ENCODE measurements around the gene F5.

The F5 gene

DNA sequence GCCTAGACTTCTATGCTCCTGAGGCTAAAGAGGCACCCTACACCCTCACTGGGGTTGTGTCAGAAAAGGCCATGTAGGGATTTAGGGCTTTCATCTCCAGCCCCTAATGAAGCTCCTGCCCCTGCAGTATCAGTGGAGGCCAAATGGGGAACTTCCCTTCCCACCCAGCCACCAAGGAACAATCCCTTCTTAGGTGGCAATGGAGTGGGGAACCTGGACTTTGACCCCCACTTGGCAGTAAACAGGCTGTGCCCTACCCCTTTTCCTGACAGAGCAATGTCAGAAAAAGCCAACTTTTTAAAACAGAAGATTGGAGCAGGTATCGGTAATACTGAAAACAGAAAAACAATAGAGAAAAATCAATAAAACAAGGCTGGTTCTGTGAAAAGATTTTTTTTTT, 65.1 kb downstream of the F5 start:
- TF ChIP-seq, protein P1, sequence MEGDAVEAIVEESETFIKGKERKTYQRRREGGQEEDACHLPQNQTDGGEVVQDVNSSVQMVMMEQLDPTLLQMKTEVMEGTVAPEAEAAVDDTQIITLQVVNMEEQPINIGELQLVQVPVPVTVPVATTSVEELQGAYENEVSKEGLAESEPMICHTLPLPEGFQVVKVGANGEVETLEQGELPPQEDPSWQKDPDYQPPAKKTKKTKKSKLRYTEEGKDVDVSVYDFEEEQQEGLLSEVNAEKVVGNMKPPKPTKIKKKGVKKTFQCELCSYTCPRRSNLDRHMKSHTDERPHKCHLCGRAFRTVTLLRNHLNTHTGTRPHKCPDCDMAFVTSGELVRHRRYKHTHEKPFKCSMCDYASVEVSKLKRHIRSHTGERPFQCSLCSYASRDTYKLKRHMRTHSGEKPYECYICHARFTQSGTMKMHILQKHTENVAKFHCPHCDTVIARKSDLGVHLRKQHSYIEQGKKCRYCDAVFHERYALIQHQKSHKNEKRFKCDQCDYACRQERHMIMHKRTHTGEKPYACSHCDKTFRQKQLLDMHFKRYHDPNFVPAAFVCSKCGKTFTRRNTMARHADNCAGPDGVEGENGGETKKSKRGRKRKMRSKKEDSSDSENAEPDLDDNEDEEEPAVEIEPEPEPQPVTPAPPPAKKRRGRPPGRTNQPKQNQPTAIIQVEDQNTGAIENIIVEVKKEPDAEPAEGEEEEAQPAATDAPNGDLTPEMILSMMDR (IDR thresholded peaks at IDR 0.05; ENCODE audit: borderline replicate concordance, extremely low read depth, low read length, poor library complexity, severe bottlenecking) = no peak
- no peak for TF ChIP-seq EZH2 (IDR thresholded peaks at IDR 0.05; ENCODE audit: borderline replicate concordance, low read depth, low read length, severe bottlenecking)
- no peak overlapping the region for H3K27ac ChIP-seq (ENCODE audit: low read length)
- H3K4me1 ChIP-seq (ENCODE audit: insufficient read depth, low read length) = no peaks in the 10 kb centered on the region
- H3K4me2 ChIP-seq (ENCODE audit: insufficient read depth, low read length) = no peak overlapping the region
- no peaks in the 10 kb centered on the region for H4K20me1 ChIP-seq (ENCODE audit: insufficient read depth, low read length)
- H3K36me3 ChIP-seq (ENCODE audit: insufficient read depth, low read length) = no peaks in the 10 kb centered on the region
- no peaks in the 10 kb centered on the region for H3K27me3 ChIP-seq (ENCODE audit: insufficient read depth, low read length, poor library complexity)
- no peaks in the 10 kb centered on the region for H3K9me3 ChIP-seq (ENCODE audit: insufficient read depth, low read length, severe bottlenecking)
- H3K79me2 ChIP-seq (ENCODE audit: insufficient read depth, low read length) = no peaks in the 10 kb centered on the region
- H3K4me3 ChIP-seq (ENCODE audit: low read depth in 1 of 2, low read length in 2 of 2) = no peak overlapping the region
- no peak overlapping the region for H2AFZ ChIP-seq (ENCODE audit: low read depth, low read length)
- no peak overlapping the region for H3K9ac ChIP-seq (ENCODE audit: low read depth, low read length)
- DNase-seq (no peak), ATAC-seq (ENCODE audit: insufficient read depth, low read depth) (no peak)

DNA sequence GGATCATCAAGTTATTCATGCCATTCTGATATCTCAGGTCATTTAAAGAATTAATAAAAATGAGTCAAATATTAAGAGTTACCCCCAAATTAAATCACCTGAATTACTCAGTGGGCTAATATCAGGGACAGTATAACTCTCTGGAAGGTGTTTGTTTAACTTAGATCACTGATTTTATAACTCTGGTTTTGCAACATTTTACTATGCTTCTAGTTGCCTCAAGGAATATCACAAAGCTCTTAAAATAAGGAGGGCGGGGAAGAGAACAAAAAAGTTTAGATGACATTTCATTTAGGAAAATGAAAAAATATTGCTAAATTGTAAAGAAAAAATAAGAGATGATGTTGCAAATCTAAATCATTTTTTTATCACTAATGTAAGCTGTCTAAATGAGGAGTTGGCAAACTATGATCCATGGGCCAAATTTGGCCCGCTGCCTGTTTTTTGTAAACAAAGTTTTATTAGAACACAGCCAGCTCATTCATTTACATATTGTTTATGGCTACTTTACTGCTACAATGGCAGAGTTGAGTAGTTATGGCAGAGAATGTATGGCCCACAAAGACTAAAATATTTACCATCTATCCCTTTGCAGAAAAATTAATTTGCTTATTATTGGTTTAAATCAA, 68.6 kb downstream of the F5 start:
- Histone ChIP-seq H3K4me3 (ENCODE audit: low read depth in 1 of 2, low read length in 2 of 2) (no peak overlapping the region), H2AFZ (ENCODE audit: low read depth, low read length) (no peak overlapping the region), H3K27ac (ENCODE audit: low read length) (no peak overlapping the region), H3K27me3 (ENCODE audit: insufficient read depth, low read length, poor library complexity) (no peaks in the 10 kb centered on the region), H3K4me2 (ENCODE audit: insufficient read depth, low read length) (no peak overlapping the region), H4K20me1 (ENCODE audit: insufficient read depth, low read length) (no peaks in the 10 kb centered on the region), H3K9ac (ENCODE audit: low read depth, low read length) (no peak overlapping the region), H3K79me2 (ENCODE audit: insufficient read depth, low read length) (no peaks in the 10 kb centered on the region), H3K36me3 (ENCODE audit: insufficient read depth, low read length) (no peaks in the 10 kb centered on the region), H3K4me1 (ENCODE audit: insufficient read depth, low read length) (no peaks in the 10 kb centered on the region), H3K9me3 (ENCODE audit: insufficient read depth, low read length, severe bottlenecking) (no peaks in the 10 kb centered on the region)
- DNase-seq (no peak), ATAC-seq (ENCODE audit: insufficient read depth, low read depth) (no peak)
- TF ChIP-seq EZH2 (IDR thresholded peaks at IDR 0.05; ENCODE audit: borderline replicate concordance, low read depth, low read length, severe bottlenecking) = no peak
- TF ChIP-seq, protein P1 (IDR thresholded peaks at IDR 0.05; ENCODE audit: borderline replicate concordance, extremely low read depth, low read length, poor library complexity, severe bottlenecking) = no peak

DNA sequence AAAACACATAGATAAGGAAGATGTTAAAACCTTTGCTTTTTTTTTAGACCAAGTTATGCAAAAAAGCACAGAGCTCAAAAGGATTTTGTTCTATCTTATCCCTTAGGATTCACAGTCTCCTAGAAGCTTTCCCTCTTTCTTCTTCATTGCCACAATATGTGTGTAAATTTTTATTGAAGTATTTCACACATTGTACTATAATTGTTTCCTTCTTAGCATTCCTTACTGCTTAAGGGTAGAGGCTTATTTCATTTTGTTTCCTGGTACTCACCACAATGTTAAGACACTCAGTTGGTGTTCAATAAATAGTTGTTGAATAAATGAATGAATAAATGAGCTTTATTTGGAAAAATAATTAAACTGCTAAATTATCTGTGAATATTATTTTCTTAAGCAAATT, 70.6 kb downstream of the F5 start:
- Histone ChIP-seq H3K4me2 (ENCODE audit: insufficient read depth, low read length) (no peak overlapping the region), H3K36me3 (ENCODE audit: insufficient read depth, low read length) (no peaks in the 10 kb centered on the region), H3K4me1 (ENCODE audit: insufficient read depth, low read length) (no peaks in the 10 kb centered on the region), H4K20me1 (ENCODE audit: insufficient read depth, low read length) (no peaks in the 10 kb centered on the region), H3K79me2 (ENCODE audit: insufficient read depth, low read length) (no peaks in the 10 kb centered on the region), H3K9me3 (ENCODE audit: insufficient read depth, low read length, severe bottlenecking) (no peaks in the 10 kb centered on the region), H3K4me3 (ENCODE audit: low read depth in 1 of 2, low read length in 2 of 2) (no peak overlapping the region), H3K9ac (ENCODE audit: low read depth, low read length) (no peak overlapping the region), H3K27ac (ENCODE audit: low read length) (no peak overlapping the region), H3K27me3 (ENCODE audit: insufficient read depth, low read length, poor library complexity) (no peaks in the 10 kb centered on the region), H2AFZ (ENCODE audit: low read depth, low read length) (no peak overlapping the region)
- DNase-seq = no peak
- TF ChIP-seq, protein P1 (IDR thresholded peaks at IDR 0.05; ENCODE audit: borderline replicate concordance, extremely low read depth, low read length, poor library complexity, severe bottlenecking) = no peak
- no peak for TF ChIP-seq EZH2 (IDR thresholded peaks at IDR 0.05; ENCODE audit: borderline replicate concordance, low read depth, low read length, severe bottlenecking)
- ATAC-seq (ENCODE audit: insufficient read depth, low read depth) = no peak
